Stimulated activated naive B cell treated with anti-CD40 and anti-IgM and Interleukin-4, amounts not matched to agents 10 μg/mL and 1 μg/mL and 100 μg/mL, for 72 hours (primary cell): ENCODE data around the gene COL5A1.
A peak's percentile ranks its signal among the peaks of the same experiment; 100 is the strongest.

Experiments used
- ATAC-seq, 2 donors: fragments of 150-1000 bp; cut with Tn5 transposase; replicated peaks; 2 replicates each; pipeline ENCODE4 v1.10.0; 2021; ENCODE audit warnings: moderate library complexity in 1 of 2
- DNase-seq: peaks from one replicate; pipeline ENCODE4 v3.0.0; 2021
- H3K27ac Mint-ChIP-seq: one replicate; pipeline ENCODE4 v1.8.0; 2022; ENCODE audit warnings: mild to moderate bottlenecking, mixed read lengths
- H3K27me3 Mint-ChIP-seq, 2 donors: one replicate each; pipeline ENCODE4 v1.8.0; 2022; ENCODE audit warnings: mixed read lengths in 2 of 2
- H3K36me3 Mint-ChIP-seq, 2 donors: one replicate each; pipeline ENCODE4 v1.8.0; 2022; ENCODE audit warnings: mixed read lengths in 2 of 2, mild to moderate bottlenecking in 1 of 2
- H3K4me1 Mint-ChIP-seq, 2 donors: one replicate each; pipeline ENCODE4 v1.8.0; 2022; ENCODE audit warnings: mixed read lengths in 2 of 2, mild to moderate bottlenecking in 1 of 2
- H3K4me3 Mint-ChIP-seq, 2 donors: one replicate each; pipeline ENCODE4 v1.8.0; 2022; ENCODE audit warnings: mild to moderate bottlenecking in 2 of 2, mixed read lengths in 2 of 2, moderate library complexity in 1 of 2
- H3K9me3 Mint-ChIP-seq, 2 donors: one replicate each; pipeline ENCODE4 v1.8.0; 2022; ENCODE audit warnings: mixed read lengths in 2 of 2, mild to moderate bottlenecking in 1 of 2

Gene COL5A1

DNA sequence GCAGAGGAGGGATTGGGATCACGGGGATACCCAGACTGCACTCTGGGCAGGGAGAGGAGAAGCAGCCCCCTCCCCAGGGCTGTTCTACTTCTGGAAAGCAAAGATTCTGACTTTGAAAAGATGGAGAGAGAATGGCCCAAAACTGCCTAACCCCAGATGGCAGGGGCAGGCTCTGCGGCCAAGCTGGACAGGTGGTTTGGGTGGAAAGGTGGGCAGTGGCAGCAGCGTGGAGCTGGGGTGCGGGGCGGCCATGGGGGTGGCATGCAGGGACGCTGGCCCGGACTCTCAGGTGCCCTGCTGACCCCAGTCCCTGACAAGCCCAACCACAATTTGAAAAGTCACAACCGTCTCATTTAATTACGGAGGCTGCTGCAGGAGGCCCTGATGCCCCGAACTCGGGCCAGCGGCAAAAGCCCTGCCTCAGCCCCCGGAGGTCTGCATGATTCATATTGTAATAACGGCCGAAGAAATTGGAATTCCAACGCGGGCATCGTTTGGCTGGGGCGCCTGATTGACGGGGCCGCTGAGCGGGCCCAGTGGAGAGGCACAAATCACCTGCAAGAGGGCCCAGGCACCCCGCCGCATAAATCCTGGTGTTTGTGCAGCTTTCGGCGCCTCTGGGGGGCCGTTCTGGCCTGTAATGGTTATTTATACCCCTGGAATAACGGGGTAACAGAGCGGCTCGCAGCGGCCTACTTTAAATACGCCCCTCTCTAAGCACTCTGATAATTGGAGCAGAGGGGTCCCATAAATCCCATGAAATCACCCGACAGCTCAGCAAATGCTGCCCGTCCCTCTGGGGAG lies 197.2 kb downstream of the COL5A1 start:
- no peak for DNase-seq
- Mint-ChIP-seq H3K4me3 (no peak overlapping the region), H3K27me3 (no peaks in the 10 kb centered on the region), H3K27ac (no peak overlapping the region), H3K4me1 (no peaks in the 10 kb centered on the region), H3K9me3 (no peaks in the 10 kb centered on the region), H3K36me3 (no peaks in the 10 kb centered on the region)
- no peak for ATAC-seq

DNA sequence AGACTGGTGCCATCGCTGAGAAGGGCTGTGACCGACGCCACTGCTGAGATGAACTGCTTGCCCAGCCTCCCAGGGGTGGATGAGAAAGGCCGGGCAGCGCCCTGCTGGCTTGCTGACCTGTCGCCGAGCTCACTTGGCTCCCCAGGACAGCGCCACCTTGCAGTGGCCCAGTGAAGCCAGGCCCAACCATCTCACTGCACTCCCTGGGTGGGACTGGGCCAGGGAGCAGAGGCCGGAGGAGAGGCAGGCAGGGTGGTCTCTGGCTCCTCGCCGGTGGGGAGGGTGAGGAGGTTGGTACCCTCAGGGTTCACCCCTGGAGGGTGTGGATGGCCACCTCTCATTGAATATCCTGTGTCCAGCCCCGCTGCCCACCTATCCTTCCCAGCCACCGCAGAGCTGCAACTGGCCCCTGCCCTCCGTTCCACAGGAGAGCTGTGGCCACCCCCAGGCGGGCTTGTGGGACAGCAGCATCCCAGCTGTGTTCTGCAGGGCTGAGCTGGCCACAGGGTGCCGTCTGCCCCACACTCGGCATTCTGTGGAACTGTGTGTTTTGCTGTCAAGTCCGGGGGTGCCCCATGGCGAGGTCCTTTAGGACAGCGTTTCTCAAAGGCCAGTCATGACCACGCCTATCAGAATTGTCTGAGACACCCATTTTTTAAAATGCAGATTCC lies 198.0 kb downstream of the COL5A1 start:
- Mint-ChIP-seq H3K9me3 (no peaks in the 10 kb centered on the region), H3K27ac (no peak overlapping the region), H3K4me3 (no peak overlapping the region), H3K4me1 (no peaks in the 10 kb centered on the region), H3K36me3 (no peaks in the 10 kb centered on the region), H3K27me3 (no peaks in the 10 kb centered on the region)
- DNase-seq (no peak), ATAC-seq (no peak)

DNA sequence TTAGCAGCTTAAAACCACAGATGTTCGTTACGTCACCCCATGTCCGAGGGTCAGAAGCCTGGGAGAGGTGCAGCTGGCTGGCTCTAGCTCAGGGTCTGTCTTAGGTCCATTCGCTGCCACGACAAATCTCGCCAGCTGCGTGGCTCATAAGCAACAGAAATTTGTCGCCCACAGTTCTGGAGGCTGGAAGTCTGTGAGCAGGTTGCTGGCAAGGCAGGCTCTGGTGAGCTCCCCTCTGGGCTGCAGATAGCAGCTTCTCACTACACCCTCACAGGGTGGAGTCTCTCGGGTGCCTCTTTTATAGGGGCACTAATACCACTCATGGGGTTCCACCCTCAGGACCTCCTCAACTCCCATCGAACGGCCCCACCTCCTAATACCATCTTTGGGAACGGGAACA lies 198.9 kb downstream of the COL5A1 start:
- H3K27me3 Mint-ChIP-seq = no peaks in the 10 kb centered on the region
- DNase-seq = no peak
- H3K36me3 Mint-ChIP-seq = no peaks in the 10 kb centered on the region
- no peaks in the 10 kb centered on the region for H3K9me3 Mint-ChIP-seq
- no peak overlapping the region for H3K27ac Mint-ChIP-seq
- no peaks in the 10 kb centered on the region for H3K4me1 Mint-ChIP-seq
- H3K4me3 Mint-ChIP-seq = no peak overlapping the region
- no peak for ATAC-seq

DNA sequence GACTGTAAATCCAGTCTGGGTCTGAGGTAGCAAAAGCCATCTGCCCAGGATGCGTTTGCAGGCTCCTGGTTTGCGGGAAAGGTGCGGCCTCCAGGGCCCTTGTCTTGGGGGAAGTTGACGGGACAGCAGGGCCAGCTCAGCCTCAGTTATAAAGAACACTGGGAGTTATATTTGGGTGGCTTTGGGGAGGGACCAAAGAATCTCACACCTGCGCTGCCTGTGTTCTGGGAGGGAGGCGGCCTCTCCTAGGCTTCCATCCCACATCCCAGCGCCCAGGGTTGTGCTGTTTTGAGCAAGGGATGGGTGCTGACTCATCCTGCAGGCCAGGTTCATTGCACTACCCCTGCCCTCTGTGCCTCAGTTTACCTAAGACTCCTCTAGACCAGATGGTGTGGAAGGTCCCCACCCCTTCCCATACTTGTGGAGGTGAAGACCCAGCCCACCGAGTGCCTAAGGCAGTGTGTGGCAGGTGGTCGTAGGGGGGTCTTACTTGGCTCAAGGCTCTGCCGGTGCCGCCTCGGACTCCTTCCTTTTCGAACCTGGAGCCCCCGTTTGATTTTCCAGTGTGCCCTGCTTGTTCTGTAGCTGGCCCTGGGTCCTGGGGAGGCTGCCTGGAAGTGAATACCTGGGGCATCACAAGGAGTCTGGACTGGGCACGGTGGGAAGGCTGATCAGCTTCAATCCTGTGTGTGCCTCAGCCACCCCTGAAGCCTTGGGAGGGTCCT lies 199.7 kb downstream of the COL5A1 start:
- Mint-ChIP-seq H3K27ac (no peak overlapping the region), H3K36me3 (no peaks in the 10 kb centered on the region), H3K27me3 (no peaks in the 10 kb centered on the region), H3K4me1 (no peaks in the 10 kb centered on the region), H3K4me3 (no peak overlapping the region), H3K9me3 (no peaks in the 10 kb centered on the region)
- ATAC-seq = no peak
- no peak for DNase-seq

DNA sequence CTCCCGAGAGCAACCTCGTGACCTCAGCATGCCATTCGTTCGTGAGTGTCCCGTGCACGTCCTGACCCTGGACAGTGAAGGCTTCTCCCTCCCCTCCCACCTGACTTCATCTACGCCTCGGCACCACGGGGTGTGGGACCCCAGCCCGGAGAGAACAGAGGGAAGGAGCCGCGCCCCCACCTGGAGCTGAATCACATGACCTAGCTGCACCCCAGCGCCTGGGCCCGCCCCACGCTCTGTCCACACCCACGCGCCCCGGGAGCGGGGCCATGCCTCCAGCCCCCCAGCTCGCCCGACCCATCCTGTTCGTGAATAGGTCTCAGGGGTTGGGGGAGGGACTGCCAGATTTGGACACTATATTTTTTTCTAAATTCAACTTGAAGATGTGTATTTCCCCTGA lies 200.7 kb downstream of the COL5A1 start:
- no peaks in the 10 kb centered on the region for H3K4me1 Mint-ChIP-seq
- H3K36me3 Mint-ChIP-seq = no peaks in the 10 kb centered on the region
- no peaks in the 10 kb centered on the region for H3K9me3 Mint-ChIP-seq
- H3K27ac Mint-ChIP-seq = no peak overlapping the region
- H3K27me3 Mint-ChIP-seq = no peaks in the 10 kb centered on the region
- DNase-seq (no peak), ATAC-seq (no peak)
- H3K4me3 Mint-ChIP-seq = no peak overlapping the region

DNA sequence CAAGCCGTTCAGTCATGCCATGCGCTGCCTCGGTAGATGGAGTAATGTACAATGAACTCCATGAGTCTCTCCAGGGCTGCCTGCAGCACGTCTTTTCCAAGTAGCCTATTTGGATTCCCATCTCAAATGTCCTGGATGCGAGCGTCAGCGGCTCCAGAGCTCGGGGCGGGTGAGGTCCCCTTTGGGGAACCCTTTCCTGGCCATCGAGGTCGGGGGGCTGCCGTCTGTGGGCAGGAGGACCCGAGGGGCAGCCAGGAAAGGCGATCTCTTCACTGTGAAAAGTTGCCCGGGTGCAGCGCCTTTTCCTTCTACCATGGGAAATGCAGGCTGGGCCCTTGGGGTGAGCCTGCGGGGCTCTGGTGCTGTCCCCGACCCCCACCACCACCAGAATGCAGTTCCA lies 202.1 kb downstream of the COL5A1 start:
- no peaks in the 10 kb centered on the region for H3K27me3 Mint-ChIP-seq
- H3K4me3 Mint-ChIP-seq = no peak overlapping the region
- H3K27ac Mint-ChIP-seq = no peak overlapping the region
- H3K4me1 Mint-ChIP-seq = no peaks in the 10 kb centered on the region
- DNase-seq (no peak), ATAC-seq (no peak)
- H3K36me3 Mint-ChIP-seq = no peaks in the 10 kb centered on the region
- no peaks in the 10 kb centered on the region for H3K9me3 Mint-ChIP-seq

DNA sequence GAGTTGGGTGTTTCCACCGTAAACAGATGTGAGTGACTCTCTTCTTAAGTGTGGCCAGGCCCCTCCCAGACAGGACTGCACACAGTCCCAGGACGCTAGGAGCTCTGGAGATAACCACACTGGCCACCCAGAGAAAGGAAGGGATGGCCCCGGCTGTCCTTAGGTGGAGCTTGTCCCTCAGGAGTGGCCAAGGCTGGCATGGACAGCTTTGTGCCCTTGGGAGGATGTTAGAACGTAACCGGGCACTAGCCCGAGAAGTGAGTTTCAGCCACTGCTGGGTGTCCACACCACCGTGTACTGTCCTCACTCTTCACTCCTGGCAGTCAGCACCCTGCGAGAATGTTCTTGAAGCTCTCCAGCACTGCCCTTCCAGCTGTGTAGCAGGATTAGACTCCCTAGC lies 203.2 kb downstream of the COL5A1 start:
- Mint-ChIP-seq H3K4me3 (no peak overlapping the region), H3K9me3 (no peaks in the 10 kb centered on the region), H3K27me3 (no peaks in the 10 kb centered on the region), H3K27ac (no peak overlapping the region), H3K4me1 (no peaks in the 10 kb centered on the region), H3K36me3 (no peaks in the 10 kb centered on the region)
- DNase-seq = no peak
- ATAC-seq = no peak

DNA sequence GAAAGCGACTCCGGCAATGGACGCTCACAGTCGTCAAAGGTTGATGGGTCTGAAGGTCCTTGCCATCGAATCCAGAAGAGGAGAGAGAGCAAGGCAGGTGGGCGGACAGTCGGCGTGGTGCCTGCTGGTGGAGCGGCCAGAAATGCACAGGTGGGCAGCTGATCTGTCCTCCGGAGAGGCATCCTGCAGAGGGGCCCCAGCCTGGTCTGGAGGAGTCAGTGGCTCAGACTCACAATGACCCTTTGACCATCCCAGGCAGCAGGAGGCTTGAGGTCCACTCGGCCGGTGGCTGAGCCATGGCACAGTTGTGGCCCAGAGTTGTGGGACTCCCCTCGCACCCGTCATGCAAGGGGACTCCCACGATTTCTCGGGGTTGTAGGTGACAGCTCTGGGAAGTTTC lies 204.6 kb downstream of the COL5A1 start:
- H3K27me3 Mint-ChIP-seq = no peaks in the 10 kb centered on the region
- no peaks in the 10 kb centered on the region for H3K9me3 Mint-ChIP-seq
- no peak for ATAC-seq
- no peak overlapping the region for H3K4me3 Mint-ChIP-seq
- H3K27ac Mint-ChIP-seq = no peak overlapping the region
- no peaks in the 10 kb centered on the region for H3K4me1 Mint-ChIP-seq
- DNase-seq = no peak
- no peaks in the 10 kb centered on the region for H3K36me3 Mint-ChIP-seq

DNA sequence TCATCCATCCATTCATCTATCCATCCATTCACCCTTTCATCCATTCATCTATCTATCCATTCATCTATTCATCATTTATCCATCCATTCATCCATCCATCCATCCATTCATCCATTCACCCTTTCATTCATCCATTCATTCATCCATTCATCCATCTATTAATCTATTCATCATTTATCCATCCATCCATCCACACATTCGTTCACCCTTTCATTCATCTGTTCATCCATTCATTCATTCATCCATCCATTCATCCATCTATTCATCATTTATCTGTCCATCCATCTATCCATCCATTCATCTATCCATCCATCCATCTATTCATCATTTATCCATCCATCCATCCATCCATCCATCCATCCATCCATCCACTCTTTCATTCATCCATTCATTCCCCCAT lies 205.1 kb downstream of the COL5A1 start:
- no peak overlapping the region for H3K4me3 Mint-ChIP-seq
- ATAC-seq (no peak), DNase-seq (no peak)
- no peaks in the 10 kb centered on the region for H3K27me3 Mint-ChIP-seq
- H3K27ac Mint-ChIP-seq = no peak overlapping the region
- H3K4me1 Mint-ChIP-seq = no peaks in the 10 kb centered on the region
- H3K9me3 Mint-ChIP-seq = no peaks in the 10 kb centered on the region
- H3K36me3 Mint-ChIP-seq = no peaks in the 10 kb centered on the region

DNA sequence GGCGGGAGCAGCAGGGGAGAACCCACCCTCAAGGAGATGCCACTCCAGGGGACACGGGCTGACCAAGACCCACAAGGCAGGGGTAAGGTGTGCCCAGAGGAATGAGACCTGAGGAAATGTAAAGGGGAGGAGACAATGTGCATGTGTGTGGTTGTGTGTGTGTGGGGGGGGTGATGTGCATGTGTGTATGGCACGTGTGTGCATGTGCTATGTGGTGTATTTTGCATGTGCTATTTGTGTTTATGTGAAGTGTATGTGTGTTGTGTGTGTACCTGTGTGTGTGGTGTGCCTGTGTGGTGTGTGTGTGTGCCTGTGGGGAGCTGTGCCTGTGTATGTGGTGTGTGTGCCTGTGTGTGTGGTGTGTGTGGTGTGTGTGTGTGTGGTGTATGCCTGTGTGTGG lies 205.5 kb downstream of the COL5A1 start:
- H3K27ac Mint-ChIP-seq = no peak overlapping the region
- no peak for ATAC-seq
- H3K36me3 Mint-ChIP-seq = no peaks in the 10 kb centered on the region
- H3K4me3 Mint-ChIP-seq = no peak overlapping the region
- H3K27me3 Mint-ChIP-seq = no peaks in the 10 kb centered on the region
- DNase-seq = no peak
- H3K9me3 Mint-ChIP-seq = no peaks in the 10 kb centered on the region
- no peaks in the 10 kb centered on the region for H3K4me1 Mint-ChIP-seq

DNA sequence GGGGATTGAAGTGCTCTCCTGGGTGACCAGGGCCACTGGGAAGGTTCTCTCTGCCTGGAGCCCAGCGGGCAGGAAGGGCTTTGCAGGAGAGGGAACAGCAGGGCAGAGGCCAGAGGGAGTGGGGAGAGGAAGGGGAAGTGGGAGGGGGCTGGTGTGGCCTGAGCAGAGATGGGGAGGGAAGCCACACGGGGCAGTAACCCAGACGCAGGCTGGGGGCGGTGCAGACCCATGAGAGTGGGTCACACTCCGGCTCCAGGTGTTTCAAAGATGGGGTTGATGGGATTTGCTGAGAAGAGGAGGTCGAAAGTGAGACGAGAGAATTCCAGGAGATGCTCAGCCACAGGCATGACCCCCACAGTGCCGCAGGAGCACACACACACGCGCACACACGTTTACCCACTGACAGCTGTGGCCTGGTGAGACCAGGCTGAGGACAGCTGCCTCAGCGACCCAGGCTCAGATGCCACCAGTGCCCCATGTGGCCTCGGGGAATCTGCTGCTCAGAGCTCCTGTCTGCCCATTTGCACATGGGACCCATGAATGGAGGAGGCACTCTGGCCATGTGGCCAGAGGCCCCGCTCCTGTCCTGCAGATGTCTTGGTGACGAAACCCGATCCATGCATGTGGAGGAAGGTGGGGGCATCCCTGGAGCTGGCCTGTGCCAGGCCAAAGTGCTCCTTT lies 206.3 kb downstream of the COL5A1 start:
- Mint-ChIP-seq H3K36me3 (no peaks in the 10 kb centered on the region), H3K4me3 (no peak overlapping the region), H3K27ac (no peak overlapping the region), H3K4me1 (no peaks in the 10 kb centered on the region), H3K27me3 (no peaks in the 10 kb centered on the region), H3K9me3 (no peaks in the 10 kb centered on the region)
- ATAC-seq = peak; percentile 43 to 44
- DNase-seq = no peak

DNA sequence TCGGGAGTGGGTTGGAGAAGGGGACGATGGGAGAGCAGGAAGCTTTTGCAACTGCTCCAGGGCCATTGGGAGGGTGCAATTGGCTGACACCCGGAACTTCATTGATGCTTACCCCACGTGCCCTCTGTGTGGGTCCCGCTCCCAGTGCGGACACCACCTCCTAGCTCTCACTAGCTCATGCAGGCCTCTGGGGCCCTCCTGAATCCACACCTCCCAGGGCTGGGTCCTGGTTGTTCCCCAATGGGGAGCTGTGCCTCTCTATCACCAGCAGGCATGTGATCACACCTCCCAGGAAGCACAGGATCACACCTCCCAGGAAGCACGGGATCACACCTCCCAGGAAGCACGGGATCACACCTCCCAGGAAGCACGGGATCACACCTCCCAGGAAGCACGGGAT lies 206.9 kb downstream of the COL5A1 start:
- no peak for ATAC-seq
- H3K36me3 Mint-ChIP-seq = no peaks in the 10 kb centered on the region
- no peaks in the 10 kb centered on the region for H3K27me3 Mint-ChIP-seq
- H3K9me3 Mint-ChIP-seq = no peaks in the 10 kb centered on the region
- no peaks in the 10 kb centered on the region for H3K4me1 Mint-ChIP-seq
- H3K4me3 Mint-ChIP-seq = no peak overlapping the region
- no peak overlapping the region for H3K27ac Mint-ChIP-seq
- DNase-seq = no peak

DNA sequence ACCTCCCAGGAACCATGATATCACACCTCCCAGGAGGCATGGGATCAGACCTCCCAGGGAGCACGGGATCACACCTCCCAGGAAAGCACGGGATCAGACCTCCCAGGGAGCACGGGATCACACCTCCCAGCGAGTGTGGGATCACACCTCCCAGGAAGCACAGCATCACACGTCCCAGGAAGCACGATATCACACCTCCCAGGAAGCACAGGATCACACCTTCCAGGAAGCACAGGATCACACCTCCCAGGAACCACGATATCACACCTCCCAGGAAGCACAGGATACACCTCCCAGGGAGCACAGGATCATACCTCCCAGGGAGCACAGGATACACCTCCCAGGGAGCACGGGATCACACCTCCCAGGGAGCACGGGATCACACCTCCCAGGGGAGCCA lies 209.0 kb downstream of the COL5A1 start:
- Mint-ChIP-seq H3K27ac (no peak overlapping the region), H3K4me1 (no peaks in the 10 kb centered on the region), H3K27me3 (peaks cover 7 to 11% of the 10 kb centered on the region in 2 donors), H3K4me3 (no peak overlapping the region), H3K9me3 (no peaks in the 10 kb centered on the region), H3K36me3 (no peaks in the 10 kb centered on the region)
- DNase-seq (no peak), ATAC-seq (no peak)

DNA sequence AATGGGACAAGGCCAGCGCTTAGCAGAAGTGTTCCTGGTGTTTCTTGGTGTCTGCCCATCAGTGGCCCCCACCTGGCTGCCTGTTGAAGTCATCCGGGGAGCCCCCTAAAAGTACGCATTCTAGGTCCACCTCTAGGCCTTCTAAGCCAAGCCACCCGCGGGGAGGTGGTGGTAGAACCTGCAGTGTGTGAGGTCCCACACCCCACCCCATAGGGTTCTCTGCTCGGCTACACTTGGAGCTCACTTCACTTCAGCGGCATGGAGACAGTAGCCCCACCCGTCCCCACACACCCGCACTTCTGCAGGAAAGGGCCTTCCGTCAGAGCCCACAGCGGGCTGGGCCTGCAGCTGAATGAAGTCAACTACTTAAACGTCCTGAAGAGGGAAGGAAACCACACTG lies 209.4 kb downstream of the COL5A1 start:
- no peak for DNase-seq
- H3K27me3 Mint-ChIP-seq = peaks cover 11% of the 10 kb centered on the region in 2 donors
- no peaks in the 10 kb centered on the region for H3K4me1 Mint-ChIP-seq
- no peak overlapping the region for H3K4me3 Mint-ChIP-seq
- no peaks in the 10 kb centered on the region for H3K9me3 Mint-ChIP-seq
- no peak overlapping the region for H3K27ac Mint-ChIP-seq
- peak in 1 of 2 donors; percentile 23 for ATAC-seq
- no peaks in the 10 kb centered on the region for H3K36me3 Mint-ChIP-seq
